Measurements from ENCODE around the gene MOB3B.

- TF ChIP-seq CTCF (IDR thresholded peaks at IDR 0.05) (no peak), POLR2A (IDR thresholded peaks at IDR 0.05) (no peak)
These were observed 176.0 kb downstream of the MOB3B start for GRCh38 chr9:27353474-27354229.
